GM12878 (cell line): ENCODE results near the gene TMEM94. TPM values are rescaled to one million over a fixed set of nuclear protein-coding genes. Genes with fewer than 3 reads are reported as not detected.

Experiments used
- ATAC-seq: fragments of 200-7000 bp; cut with Tn5 transposase; 3 replicates; pipeline ENCODE4 v1.9.1; 2020; ENCODE audit warnings: mild to moderate bottlenecking, moderate library complexity
- BruUV-seq: library from RNA; stranded (reverse); fragments of 400-500 nt; replicated peaks from 2 replicates; lab custom pipeline; 2021; lab: Mats Ljungman, UMichigan
- CTCF ChIA-PET: fragments of 300-600 bp; sonication (Branson Sonifier 250); formaldehyde crosslinking; extraction: SDS; loops from one replicate; lab custom pipeline; 2021; ENCODE audit warnings: inconsistent platforms; lab: Yijun Ruan, JAX
- POLR2A ChIA-PET: fragments of 350-600 bp; formaldehyde crosslinking; extraction: SDS; loops from one replicate; lab custom pipeline; 2021; ENCODE audit warnings: inconsistent platforms; lab: Charles Lee
- RAD21 ChIA-PET: fragments of 300-600 bp; sonication (Branson Sonifier 250); formaldehyde crosslinking; loops from one replicate; lab custom pipeline; 2023; ENCODE audit warnings: antibody characterized with exemption; ENCODE audit not compliant: unreplicated experiment; lab: Charles Lee
- SMC1A ChIA-PET: fragments of 300-600 bp; sonication (Branson Sonifier 250); formaldehyde crosslinking; loops from one replicate; lab custom pipeline; 2023; ENCODE audit not compliant: unreplicated experiment, uncharacterized antibody; lab: Charles Lee
- DNase-seq: peaks from one replicate; pipeline ENCODE4 v3.0.0-alpha.2; 2011; ENCODE audit warnings: low read depth, low spot score
- FAIRE-seq: peaks from 3 replicates; lab custom pipeline; 2011; peaks lifted over from hg19 to GRCh38; lab: Jason Lieb, UNC
- H2AFZ ChIP-seq: 2 replicates; pipeline ENCODE4 v1.6.0; 2011; ENCODE audit warnings: low read depth, low read length, control low read depth; ENCODE audit not compliant: control insufficient read depth
- H3K27ac ChIP-seq: 2 replicates; pipeline ENCODE4 v1.5.1; 2011; ENCODE audit warnings: control low read depth; ENCODE audit not compliant: control insufficient read depth, insufficient read depth
- H3K27me3 ChIP-seq, 2 experiments: replicated peaks in 1 of 2; 2 replicates each; pipeline versions ENCODE4 v1.6.0 to v1.6.1; 2011; ENCODE audit warnings: low read length in 1 of 2; ENCODE audit not compliant: control insufficient read depth in 2 of 2, insufficient read depth in 2 of 2
- H3K36me3 ChIP-seq, 2 experiments: 2 replicates each; pipeline ENCODE4 v1.5.1; 2011; ENCODE audit warnings: low read length in 1 of 2; ENCODE audit not compliant: control insufficient read depth in 2 of 2, insufficient read depth in 2 of 2
- H3K4me1 ChIP-seq: 2 replicates; pipeline ENCODE4 v1.6.1; 2011; ENCODE audit warnings: mild to moderate bottlenecking, low read length, moderate library complexity, mixed read lengths; ENCODE audit not compliant: control insufficient read depth, insufficient read depth
- H3K4me2 ChIP-seq: 2 replicates; pipeline ENCODE4 v1.6.0; 2011; ENCODE audit warnings: control low read depth; ENCODE audit not compliant: control insufficient read depth, insufficient read depth
- H3K4me3 ChIP-seq: fragments of 200-600 bp; sonication (generic); 2 replicates; pipeline ENCODE4 v1.5.1; 2016
- H3K79me2 ChIP-seq: 2 replicates; pipeline ENCODE4 v1.6.0; 2011; ENCODE audit warnings: low read length; ENCODE audit not compliant: control insufficient read depth, insufficient read depth
- H3K9ac ChIP-seq: 2 replicates; pipeline ENCODE4 v1.8.0; 2011; ENCODE audit warnings: low read length, control low read depth, mixed read lengths; ENCODE audit not compliant: control insufficient read depth, insufficient read depth
- H3K9me3 ChIP-seq: replicated peaks from 3 replicates; pipeline ENCODE4 v1.5.1; 2011; ENCODE audit warnings: mild to moderate bottlenecking, low read length; ENCODE audit not compliant: control insufficient read depth, insufficient read depth
- H4K20me1 ChIP-seq: 2 replicates; pipeline ENCODE4 v1.6.0; 2011; ENCODE audit not compliant: control insufficient read depth, insufficient read depth
- BCL11A ChIP-seq: IDR thresholded peaks from 2 replicates; pipeline ENCODE4 v1.6.1; 2011; ENCODE audit warnings: low read depth, low read length
- CHD1 ChIP-seq: IDR thresholded peaks from 2 replicates; pipeline ENCODE4 v1.6.1; 2012; ENCODE audit warnings: low read depth, low read length, improper control_type of control experiment
- EED ChIP-seq: sonication (generic); IDR thresholded peaks from 2 replicates; pipeline ENCODE4 v1.6.1; 2016; ENCODE audit warnings: antibody characterized with exemption, low read depth
- HDGF ChIP-seq: fragments of 450-650 bp; IDR thresholded peaks from 2 replicates; pipeline ENCODE4 v1.6.1; 2016; ENCODE audit warnings: antibody characterized with exemption
- POLR2AphosphoS2 ChIP-seq: IDR thresholded peaks from 2 replicates; pipeline ENCODE4 v1.6.1; 2011; ENCODE audit warnings: low read depth, mild to moderate bottlenecking, low read length, improper control_type of control experiment, moderate library complexity
- SIX5 ChIP-seq: IDR thresholded peaks from 2 replicates; pipeline ENCODE4 v1.6.1; 2011; ENCODE audit warnings: mild to moderate bottlenecking, low read depth, low read length, moderate library complexity; ENCODE audit not compliant: severe bottlenecking
- TAF1 ChIP-seq: IDR thresholded peaks from 2 replicates; pipeline ENCODE4 v1.6.1; 2011; ENCODE audit warnings: mild to moderate bottlenecking, low read depth, low read length, borderline replicate concordance
- TCF7 ChIP-seq: IDR thresholded peaks from 2 replicates; pipeline ENCODE4 v1.6.1; 2014; ENCODE audit warnings: antibody characterized with exemption, borderline replicate concordance
- WGBS: methylation state at CpG from one replicate; pipeline ENCODE4 v1.1.6; 2016; ENCODE audit warnings: low lambda C conversion rate; ENCODE audit not compliant: insufficient replicate concordance, insufficient coverage; ENCODE audit errors: missing lambda C conversion rate; 5-methylcytosine and 5-hydroxymethylcytosine counted together
- in situ Hi-C: fragments of 300-500 bp; cut with MboI; formaldehyde crosslinking; loops from 9 replicates; pipeline ENCODE4 v1.14.3; 2018; ENCODE audit warnings: mixed read lengths
- intact Hi-C: fragments of 100-400 bp; cut with micrococcal nuclease; formaldehyde crosslinking; loops from one replicate; pipeline ENCODE4 v1.14.2; 2022; ENCODE audit not compliant: unreplicated experiment
- polyA plus RNA-seq, 11 experiments: library from polyadenylated mRNA; depleted of rRNA in 4 of 11; unstranded in 6 of 11; stranded (reverse) in 5 of 11; fragments of >200 nt; fragmentation: Nextera tagmentation in 4 of 11; fragmentation: Illumina TruSeq in 1 of 11; extraction: Ambion mirVana in 4 of 11; extraction: Trizol in 1 of 11; gene quantifications; 1 replicate in 1 of 11; 2 replicates in 10 of 11; pipeline versions ENCODE4 v1.2.1 to v1.2.3, GENCODE V29; 2011 to 2016; ENCODE audit warnings: inconsistent platforms in 2 of 11, missing spikeins in 2 of 11, low read depth in 1 of 11
- total RNA-seq, 4 experiments: library from RNA; depleted of rRNA in 3 of 4; stranded (reverse); fragments of >200 nt in 3 of 4; fragmentation: Illumina TruSeq in 1 of 4; extraction: Trizol in 1 of 4; gene quantifications; 2 replicates each; pipeline versions ENCODE4 v1.2.1 to v1.2.3, GENCODE V29; 2013 to 2021
- TF ChIP-seq, protein P1 (sequence below): fragments of 450-650 bp; IDR thresholded peaks from 2 replicates; pipeline ENCODE4 v1.6.1; 2014; ENCODE audit warnings: mild to moderate bottlenecking

The TMEM94 gene
- total and polyA plus RNA-seq, 10 of the 15 experiments (the other 5 are each of a cell fraction or from before 2014, with no cell fraction given): 0.31 to 70.7 (median 24.4) TPM

DNA sequence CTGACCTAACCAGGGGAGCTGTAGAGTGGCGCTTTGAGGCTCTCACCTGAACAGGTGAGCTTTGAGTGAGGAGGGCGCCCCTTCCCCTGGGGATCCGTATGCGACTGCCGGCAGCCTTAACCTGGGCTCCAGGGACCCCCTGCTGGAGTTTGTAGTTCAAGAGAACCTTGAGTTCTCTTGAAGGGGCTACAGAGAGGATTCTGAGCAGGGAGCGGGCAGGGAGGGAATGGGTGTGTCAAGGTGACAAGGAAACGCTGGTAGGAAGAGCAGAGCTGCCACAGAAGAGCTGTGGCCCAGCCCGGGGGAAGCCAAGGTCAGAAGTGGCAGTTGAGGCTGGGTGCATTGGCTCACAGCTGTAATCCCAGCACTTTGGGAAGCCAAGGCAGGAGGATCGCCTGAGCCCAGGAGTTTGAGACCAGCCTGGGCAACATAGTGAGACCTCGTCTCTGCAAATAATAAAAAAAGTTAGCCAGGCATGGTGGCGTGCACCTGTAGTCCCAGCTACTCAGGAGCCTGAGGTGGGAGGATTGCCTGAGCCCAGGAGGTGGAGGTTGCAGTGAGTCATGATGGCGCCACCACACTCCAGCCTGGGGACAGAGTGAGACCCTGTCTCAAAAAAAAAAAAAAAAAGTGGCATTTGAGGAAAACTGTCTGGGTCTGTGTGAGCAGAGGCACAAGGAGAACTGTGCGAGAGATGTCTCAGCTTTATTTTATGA lies 70.3 kb downstream of the TMEM94 start (continued):
- TF ChIP-seq HDGF: no peak

DNA sequence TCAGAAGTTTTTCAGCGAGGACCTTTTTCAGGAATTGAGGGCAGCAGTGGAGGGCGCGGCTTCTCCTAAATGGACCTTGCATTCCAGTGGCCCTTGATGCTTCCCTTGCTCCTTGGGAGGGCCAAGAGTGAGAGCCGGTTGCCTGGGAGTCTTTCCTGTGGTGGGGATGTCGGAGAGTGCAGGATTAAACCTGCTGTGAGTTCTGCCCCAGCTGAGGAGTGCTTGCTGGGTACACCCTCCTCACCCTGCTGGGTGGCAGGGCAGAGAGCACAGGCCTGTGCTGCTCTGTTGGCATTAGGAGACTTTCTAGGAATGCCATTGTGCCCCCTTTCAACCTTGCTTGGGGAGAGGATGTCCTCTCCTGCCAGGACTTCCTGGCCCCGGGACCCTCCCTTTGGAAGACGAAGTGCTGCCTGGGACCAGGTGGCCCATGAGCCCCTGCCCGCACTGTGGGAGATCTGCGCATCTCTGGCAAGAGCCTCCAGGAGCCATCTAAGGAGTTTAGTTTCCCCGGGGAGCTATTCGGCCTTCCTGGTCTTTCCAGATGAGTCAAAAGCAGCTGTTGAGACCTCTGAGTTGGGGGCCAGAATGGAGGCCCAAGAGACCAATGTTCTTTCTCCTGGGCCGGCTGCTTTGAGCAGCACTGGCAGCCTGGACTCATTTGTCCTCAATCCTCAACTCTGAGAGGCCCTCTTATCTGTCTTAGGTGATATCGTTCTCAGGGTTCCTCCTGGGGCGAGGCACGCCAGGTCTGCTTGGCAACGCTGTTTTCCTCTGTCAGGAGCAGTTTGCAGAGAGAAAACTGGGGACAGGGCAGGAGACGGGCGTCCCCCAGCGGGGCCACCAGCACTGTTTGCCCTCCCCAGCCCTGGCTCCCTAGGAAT lies 74.6 kb downstream of the TMEM94 start:
- ATAC-seq (no peak), FAIRE-seq (no peak), DNase-seq (no peak)
- no peak overlapping the region for H2AFZ ChIP-seq
- CTCF ChIA-PET: no interaction called here
- no peak overlapping the region for H3K27ac ChIP-seq
- peaks cover 0 to 6% of the 10 kb centered on the region in 2 experiments; a peak in 2 of 4 replicates for H3K27me3 ChIP-seq
- no peak overlapping the region for H3K9ac ChIP-seq
- SMC1A ChIA-PET: no interaction called here
- H3K4me2 ChIP-seq: no peak overlapping the region
- no peaks in the 10 kb centered on the region for H3K79me2 ChIP-seq
- RAD21 ChIA-PET: interaction anchor here (1.1 kb wide), 1 partner anchor 222 kb away, joined by 5 read pairs; no protein-coding TSS in a partner anchor
- in situ Hi-C loops: no loop called here
- TF ChIP-seq CHD1 (no peak), TAF1 (no peak), TCF7 (no peak), EED (no peak), POLR2AphosphoS2 (no peak), BCL11A (no peak), SIX5 (no peak)
- TF ChIP-seq, protein P1, sequence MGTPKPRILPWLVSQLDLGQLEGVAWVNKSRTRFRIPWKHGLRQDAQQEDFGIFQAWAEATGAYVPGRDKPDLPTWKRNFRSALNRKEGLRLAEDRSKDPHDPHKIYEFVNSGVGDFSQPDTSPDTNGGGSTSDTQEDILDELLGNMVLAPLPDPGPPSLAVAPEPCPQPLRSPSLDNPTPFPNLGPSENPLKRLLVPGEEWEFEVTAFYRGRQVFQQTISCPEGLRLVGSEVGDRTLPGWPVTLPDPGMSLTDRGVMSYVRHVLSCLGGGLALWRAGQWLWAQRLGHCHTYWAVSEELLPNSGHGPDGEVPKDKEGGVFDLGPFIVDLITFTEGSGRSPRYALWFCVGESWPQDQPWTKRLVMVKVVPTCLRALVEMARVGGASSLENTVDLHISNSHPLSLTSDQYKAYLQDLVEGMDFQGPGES: no peak
- H3K4me1 ChIP-seq: peaks cover 17% of the 10 kb centered on the region
- BruUV-seq: no TSS peak
- H3K36me3 ChIP-seq: no peaks in the 10 kb centered on the region
- no peaks in the 10 kb centered on the region for H3K9me3 ChIP-seq
- intact Hi-C loops: no loop called here
- POLR2A ChIA-PET: interaction anchor here (0.7 kb wide), 1 partner anchor 518 kb away, joined by 3 read pairs; no protein-coding TSS in a partner anchor
- 62% methylated on average over 19 of the region's 19 CpGs for WGBS
- H4K20me1 ChIP-seq: no peaks in the 10 kb centered on the region
- H3K4me3 ChIP-seq: no peak overlapping the region
